ENCODE results near the gene GCLM.

- TF ChIP-seq ZBTB33 (IDR thresholded peaks at IDR 0.05; ENCODE audit: extremely low read depth, insufficient replicate concordance, low read length) (no peak), CTCF (IDR thresholded peaks at IDR 0.05 in 2 of 3, conservative IDR thresholded peaks at IDR 0.05 in 1 of 3; ENCODE audit: borderline replicate concordance in 1 of 3, insufficient read depth in 1 of 3, low read depth in 2 of 3, low read length in 2 of 3) (no peak), MAX (IDR thresholded peaks at IDR 0.05) (no peak)
Observed at GRCh38 chr1:93876244-93876643, 33.0 kb downstream of the GCLM start.

All from HCT116 (cell line).